GM18870 (cell line): Measurements from ENCODE around the gene UBE2L3.
"Not testable (repeated sequence)": the region's sequence is repeated elsewhere in the genome, so short reads cannot be mapped to it uniquely, and the experiment has no call there.

Experiments
- ATAC-seq: cut with Tn5 transposase; IDR thresholded peaks from one replicate; pipeline ENCODE4 v1.9.1; 2021; ENCODE audit warnings: moderate library complexity; ENCODE audit not compliant: unreplicated experiment

UBE2L3 gene

GRCh38 chr22:21599053-21599893, 31.8 kb downstream of the UBE2L3 start:
- no peak for ATAC-seq

- no peak for ATAC-seq
These were observed 35.1 kb downstream of the UBE2L3 start for GRCh38 chr22:21602579-21602978.

GRCh38 chr22:21603973-21604372, 36.5 kb downstream of the UBE2L3 start:
- no peak for ATAC-seq

GRCh38 chr22:21605887-21606564, 38.5 kb downstream of the UBE2L3 start:
- ATAC-seq: no peak

- no peak for ATAC-seq
These were observed 39.3 kb downstream of the UBE2L3 start for GRCh38 chr22:21606775-21607174.

- not testable (repeated sequence) for ATAC-seq
These were observed 42.1 kb downstream of the UBE2L3 start for GRCh38 chr22:21609556-21610157.

GRCh38 chr22:21611210-21611977, 43.9 kb downstream of the UBE2L3 start:
- ATAC-seq: no peak

GRCh38 chr22:21612858-21613257, 45.3 kb downstream of the UBE2L3 start:
- ATAC-seq: no peak

GRCh38 chr22:21613553-21614233, 46.2 kb downstream of the UBE2L3 start:
- no peak for ATAC-seq

- ATAC-seq: no peak
These were observed 48.2 kb downstream of the UBE2L3 start for GRCh38 chr22:21615731-21616130.

GRCh38 chr22:21617337-21617736, 49.8 kb downstream of the UBE2L3 start:
- ATAC-seq: not testable (repeated sequence)

- ATAC-seq: no peak
These were observed 53.5 kb downstream of the UBE2L3 start for GRCh38 chr22:21621025-21621424.

GRCh38 chr22:21622011-21622918, 54.8 kb downstream of the UBE2L3 start:
- ATAC-seq: no peak

GRCh38 chr22:21622919-21623647, 55.6 kb downstream of the UBE2L3 start:
- ATAC-seq: no peak

- ATAC-seq: no peak
These were observed 56.1 kb downstream of the UBE2L3 start for GRCh38 chr22:21623648-21623970.

GRCh38 chr22:21624120-21624879, 56.8 kb downstream of the UBE2L3 start:
- ATAC-seq: no peak

- ATAC-seq: no peak
These were observed 57.6 kb downstream of the UBE2L3 start for GRCh38 chr22:21624880-21625791.
